ENCODE data around the gene KAZALD1.

The KAZALD1 gene

GRCh38 chr10:101047268-101047667 lies 14.5 kb upstream of the KAZALD1 start (continued):
- peak; percentile 62; the same call in 1 of the 2 replicates for TF ChIP-seq ZFP69B (tag by site-specific recombination; IDR thresholded peaks at IDR 0.05)

GRCh38 chr10:101047961-101048892 lies 13.6 kb upstream of the KAZALD1 start:
- Histone ChIP-seq H3K4me3 (ENCODE audit: low read depth, low read length) (no peak overlapping the region), H3K4me1 (ENCODE audit: control insufficient read depth, insufficient read depth, low read length) (peaks cover 8% of the 10 kb centered on the region), H3K36me3 (ENCODE audit: control insufficient read depth in 2 of 2, insufficient read depth in 1 of 2, low read length in 2 of 2) (no peaks in the 10 kb centered on the region), H3K27ac (ENCODE audit: extremely low read depth, low read depth, low read length) (no peak overlapping the region), H3K9me3 (ENCODE audit: control insufficient read depth, insufficient read depth, low read depth, low read length) (no peaks in the 10 kb centered on the region)
- TF ChIP-seq ZFP69B (tag by site-specific recombination; IDR thresholded peaks at IDR 0.05) (no peak), ZNF169 (tag by site-specific recombination; IDR thresholded peaks at IDR 0.05) (no peak), PRDM4 (tag by site-specific recombination; IDR thresholded peaks at IDR 0.05) (peak; percentile 28; the same call in 1 of the 2 replicates)
- ChIA-PET POLR2A (interaction anchor here (1.1 kb wide), 1 partner anchor 90 kb away, joined by 3 read pairs; no protein-coding TSS in a partner anchor), CTCF (interaction anchor here (0.7 to 5.3 kb wide), 5 partner anchors 11 to 541 kb away, joined by 3 to 74 read pairs (median 5); partner anchors contain the start of gene KAZALD1)

- Histone ChIP-seq H3K36me3 (ENCODE audit: control insufficient read depth in 2 of 2, insufficient read depth in 1 of 2, low read length in 2 of 2) (peaks cover 0 to 10% of the 10 kb centered on the region in 2 experiments; a peak in 1 of 3 replicates), H3K27ac (ENCODE audit: extremely low read depth, low read depth, low read length) (no peak overlapping the region), H3K4me1 (ENCODE audit: control insufficient read depth, insufficient read depth, low read length) (peaks cover 8% of the 10 kb centered on the region), H3K4me3 (ENCODE audit: low read depth, low read length) (no peak overlapping the region; the same call in 1 of the 2 replicates), H3K9me3 (ENCODE audit: control insufficient read depth, insufficient read depth, low read depth, low read length) (no peaks in the 10 kb centered on the region)
- CTCF ChIA-PET: interaction anchor here (0.5 to 7.0 kb wide), 33 partner anchors 9 to 1407 kb away, joined by 3 to 96 read pairs (median 4); partner anchors contain the start of genes KAZALD1 and LZTS2
- POLR2A ChIA-PET: interaction anchor here (0.6 to 2.3 kb wide), 7 partner anchors 8 to 92 kb away, joined by 3 to 10 read pairs (median 5); partner anchors contain the start of gene KAZALD1
- TF ChIP-seq ZNF341 (tag by site-specific recombination; IDR thresholded peaks at IDR 0.05; ENCODE audit: low read depth): no peak
- no peak for TF ChIP-seq ZNF19 (tag by site-specific recombination; IDR thresholded peaks at IDR 0.05; ENCODE audit: low read depth)
- TF ChIP-seq ZNF639 (tag by site-specific recombination; IDR thresholded peaks at IDR 0.05): no peak
- peak; percentile 74 for TF ChIP-seq ZIC2 (tag by site-specific recombination; IDR thresholded peaks at IDR 0.05)
- peak; percentile 30 for TF ChIP-seq SP3 (tag by site-specific recombination; IDR thresholded peaks at IDR 0.05)
- TF ChIP-seq ZNF785 (tag by site-specific recombination; IDR thresholded peaks at IDR 0.05): no peak
- no peak for TF ChIP-seq ZNF324 (tag by site-specific recombination; IDR thresholded peaks at IDR 0.05)
- TF ChIP-seq ZNF211 (tag by site-specific recombination; IDR thresholded peaks at IDR 0.05; ENCODE audit: low read depth): no peak
- TF ChIP-seq SALL2 (tag by site-specific recombination; IDR thresholded peaks at IDR 0.05; ENCODE audit: borderline replicate concordance): no peak
- peak; percentile 64; the same call in 1 of the 2 replicates for TF ChIP-seq ZNF561 (tag by site-specific recombination; IDR thresholded peaks at IDR 0.05; ENCODE audit: borderline replicate concordance)
- no peak for TF ChIP-seq ZNF114 (tag by site-specific recombination; IDR thresholded peaks at IDR 0.05)
- no peak for TF ChIP-seq ZNF76 (tag by site-specific recombination; IDR thresholded peaks at IDR 0.05; ENCODE audit: borderline replicate concordance, low read depth)
- peak; percentile 79 for TF ChIP-seq SP2 (tag by site-specific recombination; IDR thresholded peaks at IDR 0.05)
- no peak for TF ChIP-seq ZNF423 (tag by site-specific recombination; IDR thresholded peaks at IDR 0.05)
- no peak for TF ChIP-seq ZNF529 (tag by site-specific recombination; IDR thresholded peaks at IDR 0.05; ENCODE audit: insufficient replicate concordance)
- no peak for TF ChIP-seq HOXD13 (CRISPR knock-in tag; IDR thresholded peaks at IDR 0.05; ENCODE audit: borderline replicate concordance)
- peak; percentile 41 for TF ChIP-seq ZNF654 (tag by site-specific recombination; IDR thresholded peaks at IDR 0.05; ENCODE audit: low read depth)
- TF ChIP-seq ZNF830 (tag by site-specific recombination; IDR thresholded peaks at IDR 0.05; ENCODE audit: low read depth): no peak
- TF ChIP-seq PRDM4 (tag by site-specific recombination; IDR thresholded peaks at IDR 0.05): 0 out of 2 replicates have a peak, but pooled peaks have one; percentile 31
- TF ChIP-seq ZNF585B (tag by site-specific recombination; IDR thresholded peaks at IDR 0.05): no peak
Observed at GRCh38 chr10:101050208-101051069, 11.3 kb upstream of the KAZALD1 start.

All from HEK293 (cell line).